Osteocyte (in vitro differentiated cells): ENCODE results near the gene PHACTR2. TPM values are rescaled to one million over a fixed set of nuclear protein-coding genes. Genes with fewer than 3 reads are reported as not detected.

Experiments used
- DNase-seq: peaks from one replicate; pipeline ENCODE4 v3.0.0; 2021; ENCODE audit warnings: mixed read lengths; ENCODE audit not compliant: unreplicated experiment; ENCODE audit errors: extremely low spot score
- H3K27ac Mint-ChIP-seq: one replicate; pipeline ENCODE4 v1.8.0; 2021; ENCODE audit warnings: mild to moderate bottlenecking, mixed read lengths; ENCODE audit not compliant: unreplicated experiment
- H3K27me3 Mint-ChIP-seq: one replicate; pipeline ENCODE4 v1.8.0; 2021; ENCODE audit warnings: mixed read lengths; ENCODE audit not compliant: unreplicated experiment
- H3K36me3 Mint-ChIP-seq: one replicate; pipeline ENCODE4 v1.8.0; 2021; ENCODE audit warnings: mixed read lengths; ENCODE audit not compliant: unreplicated experiment
- H3K4me1 Mint-ChIP-seq: one replicate; pipeline ENCODE4 v1.8.0; 2021; ENCODE audit warnings: mixed read lengths; ENCODE audit not compliant: unreplicated experiment
- H3K4me3 Mint-ChIP-seq: one replicate; pipeline ENCODE4 v1.8.0; 2021; ENCODE audit warnings: mild to moderate bottlenecking, moderate library complexity, mixed read lengths; ENCODE audit not compliant: unreplicated experiment
- H3K9me3 Mint-ChIP-seq: one replicate; pipeline ENCODE4 v1.8.0; 2021; ENCODE audit warnings: mixed read lengths; ENCODE audit not compliant: unreplicated experiment
- CTCF ChIP-seq: fragments of 200-600 bp; sonication (generic); IDR thresholded peaks from 2 replicates; pipeline ENCODE4 v1.5.0; 2021; ENCODE audit warnings: antibody characterized with exemption, mild to moderate bottlenecking, moderate library complexity
- total RNA-seq: library from RNA; stranded (reverse); gene quantifications from 2 replicates; pipeline ENCODE4 v1.2.1, GENCODE V29; 2021

PHACTR2 gene
- total RNA-seq, 1 donor from 2014 or later, result 312 TPM

GRCh38 chr6:143765422-143766184 lies 87.8 kb downstream of the PHACTR2 start:
- H3K9me3 Mint-ChIP-seq, result no peaks in the 10 kb centered on the region
- H3K36me3 Mint-ChIP-seq, result peaks cover 78% of the 10 kb centered on the region
- H3K4me3 Mint-ChIP-seq, result no peak overlapping the region
- no peaks in the 10 kb centered on the region for H3K27me3 Mint-ChIP-seq
- H3K27ac Mint-ChIP-seq, result no peak overlapping the region
- H3K4me1 Mint-ChIP-seq, result no peaks in the 10 kb centered on the region
- DNase-seq, result no peak
- no peak for TF ChIP-seq CTCF

- no peak for TF ChIP-seq CTCF
- no peak for DNase-seq
- Mint-ChIP-seq H3K27ac (no peak overlapping the region), H3K9me3 (no peaks in the 10 kb centered on the region), H3K4me1 (no peaks in the 10 kb centered on the region), H3K27me3 (no peaks in the 10 kb centered on the region), H3K36me3 (peaks cover 75% of the 10 kb centered on the region), H3K4me3 (no peak overlapping the region)
These were observed 88.4 kb downstream of the PHACTR2 start for GRCh38 chr6:143766185-143766553.

- TF ChIP-seq CTCF, result no peak
- no peak for DNase-seq
- Mint-ChIP-seq H3K4me1 (no peaks in the 10 kb centered on the region), H3K9me3 (no peaks in the 10 kb centered on the region), H3K27ac (no peak overlapping the region), H3K36me3 (peaks cover 68% of the 10 kb centered on the region), H3K27me3 (no peaks in the 10 kb centered on the region), H3K4me3 (no peak overlapping the region)
These were observed 89.7 kb downstream of the PHACTR2 start for GRCh38 chr6:143767433-143767832.

- Mint-ChIP-seq H3K4me1 (peaks cover 9% of the 10 kb centered on the region), H3K9me3 (no peaks in the 10 kb centered on the region), H3K4me3 (no peak overlapping the region), H3K27ac (peak overlapping the region; percentile 25), H3K36me3 (peaks cover 60% of the 10 kb centered on the region), H3K27me3 (no peaks in the 10 kb centered on the region)
- DNase-seq, result no peak
- no peak for TF ChIP-seq CTCF
These were observed 94.6 kb downstream of the PHACTR2 start for GRCh38 chr6:143772116-143773086.
